ENCODE data around the gene FHAD1.
A peak's percentile ranks its signal among the peaks of the same experiment; 100 is the strongest.
"Not testable (repeated sequence)": the region's sequence is repeated elsewhere in the genome, so short reads cannot be mapped to it uniquely, and the experiment has no call there.

Gene FHAD1

GRCh38 chr1:15276691-15277446 is 29.8 kb downstream of the FHAD1 start:
- DNase-seq (ENCODE audit: low read depth in 2 of 2) = no peak

- no peak for DNase-seq (ENCODE audit: low read depth in 2 of 2)
These were observed 30.4 kb downstream of the FHAD1 start for GRCh38 chr1:15277447-15277838.

- no peak for DNase-seq (ENCODE audit: low read depth in 2 of 2)
These were observed 30.9 kb downstream of the FHAD1 start for GRCh38 chr1:15277933-15278332.

DNA sequence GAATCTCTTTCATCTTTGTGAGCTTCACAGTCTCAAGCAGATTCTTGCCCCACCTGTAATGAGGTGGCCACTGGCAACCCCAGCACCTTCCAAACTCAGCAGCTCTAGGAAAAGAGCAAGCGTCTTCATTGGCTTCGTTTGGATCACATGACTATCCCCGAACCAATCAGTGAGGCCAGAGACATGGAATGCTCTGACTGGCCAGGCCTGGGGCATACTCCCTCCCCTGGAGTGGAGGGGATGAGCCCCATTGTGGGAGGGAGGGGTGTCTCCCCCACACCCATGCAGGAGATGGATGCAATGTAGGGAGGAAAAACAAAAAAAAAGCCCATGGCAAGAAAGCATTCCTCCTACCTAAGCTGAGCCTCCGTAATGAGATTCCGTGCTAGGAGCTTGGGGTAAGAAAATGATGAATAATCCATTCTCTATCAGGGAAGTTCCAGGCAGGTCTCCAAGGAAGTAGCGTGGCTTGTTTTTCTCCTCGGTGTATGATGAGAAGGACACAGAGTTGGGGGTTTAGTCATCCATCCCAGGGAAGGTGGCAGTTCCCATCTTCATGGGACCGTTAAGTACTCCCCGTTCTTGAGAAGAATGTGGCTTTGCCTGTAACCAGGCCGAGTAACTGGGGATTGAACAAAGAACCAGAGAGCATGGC is 32.7 kb downstream of the FHAD1 start:
- DNase-seq (ENCODE audit: low read depth in 2 of 2) = no peak

DNA sequence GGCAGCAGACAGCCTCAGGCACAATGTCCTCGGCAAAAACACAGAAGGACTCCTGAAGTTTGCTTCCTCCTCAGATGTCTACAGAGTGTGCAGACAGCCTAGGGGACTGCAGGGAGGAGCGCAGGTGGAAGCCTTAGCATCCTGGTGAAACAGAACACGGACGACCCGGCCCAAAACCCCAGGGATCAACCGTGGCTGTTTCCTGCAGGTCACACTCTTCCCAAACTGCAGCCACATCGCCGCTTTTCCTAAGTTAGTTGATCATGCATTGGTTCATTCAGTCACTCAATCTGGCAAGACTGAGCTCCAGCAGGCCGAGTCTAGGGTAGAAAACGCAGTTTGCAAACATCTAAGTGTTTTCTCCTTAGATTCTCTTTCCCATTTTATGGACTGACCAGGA is 33.4 kb downstream of the FHAD1 start:
- DNase-seq (ENCODE audit: low read depth in 2 of 2) = no peak

DNA sequence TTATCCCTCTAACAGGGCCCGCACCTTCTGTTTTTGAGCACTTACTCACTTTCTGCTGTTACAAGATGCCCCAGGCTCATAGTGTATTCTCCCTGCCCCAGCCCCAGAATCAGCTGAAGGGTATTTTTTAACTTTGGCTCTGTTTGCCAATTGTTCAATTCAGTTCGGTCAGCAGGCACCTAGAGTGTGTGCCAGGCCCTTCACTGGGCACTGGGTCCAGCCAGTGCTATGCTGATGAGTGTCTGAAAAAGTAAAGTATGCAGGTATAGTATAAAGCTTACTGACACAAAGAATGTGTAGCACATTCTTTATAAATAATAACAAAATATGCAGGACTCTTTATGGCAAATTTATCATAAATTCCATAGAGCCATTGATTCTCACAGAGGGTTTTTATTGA is 35.0 kb downstream of the FHAD1 start:
- DNase-seq (ENCODE audit: low read depth in 2 of 2) = no peak

DNA sequence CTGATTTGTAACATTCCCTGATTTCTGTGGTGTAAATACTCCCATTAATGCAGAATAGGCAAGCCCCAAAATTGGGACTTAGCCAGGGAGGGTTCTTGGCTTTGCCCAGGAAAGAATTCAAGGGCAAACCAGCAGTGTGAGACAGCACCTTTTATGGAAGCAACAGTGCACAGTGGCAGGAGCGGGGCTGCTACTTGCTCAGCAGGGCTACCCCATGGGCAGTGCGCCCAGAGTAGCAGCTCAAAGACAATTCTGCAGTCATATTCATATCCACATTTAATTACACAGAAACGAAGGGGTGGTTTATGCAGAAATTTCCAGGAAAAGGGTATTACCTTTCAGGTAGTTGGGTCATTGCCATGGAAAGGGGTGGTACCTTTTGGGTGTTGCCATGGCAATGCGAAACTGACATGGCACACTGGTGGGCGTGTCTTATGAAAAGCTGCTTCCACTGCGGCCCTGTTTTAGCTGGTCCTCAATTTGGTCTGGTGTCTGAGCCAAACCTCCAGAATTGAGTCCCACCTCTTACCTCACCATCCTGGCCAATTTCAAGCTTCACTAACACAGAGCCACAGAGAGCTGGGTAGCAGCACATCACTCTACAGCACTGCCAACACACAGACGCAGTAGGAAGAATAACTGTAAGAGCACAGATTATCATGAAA is 35.9 kb downstream of the FHAD1 start:
- no peak for DNase-seq (ENCODE audit: low read depth in 2 of 2)

DNA sequence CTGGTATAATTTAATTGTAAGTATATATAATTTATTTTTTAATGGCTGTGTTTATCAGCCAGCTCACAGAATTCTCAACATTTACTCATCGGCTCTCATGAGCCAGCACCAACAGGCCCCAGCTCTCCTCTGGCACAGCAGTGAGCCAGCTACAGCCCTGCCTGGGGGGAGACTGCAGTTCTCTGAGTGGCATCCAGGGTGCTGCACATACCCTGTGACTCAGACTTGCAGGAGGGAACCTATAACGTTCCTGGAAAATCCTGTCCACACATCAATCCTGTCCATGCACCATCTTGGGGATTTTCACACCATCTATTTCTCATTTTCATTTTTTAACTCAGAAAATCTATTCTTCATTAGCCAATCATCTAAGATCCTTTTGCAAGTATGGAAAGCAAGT is 36.5 kb downstream of the FHAD1 start:
- DNase-seq (ENCODE audit: low read depth in 2 of 2) = no peak

GRCh38 chr1:15286452-15286851 is 39.4 kb downstream of the FHAD1 start:
- DNase-seq (ENCODE audit: low read depth in 2 of 2) = no peak

GRCh38 chr1:15287035-15287979 is 40.3 kb downstream of the FHAD1 start:
- no peak for DNase-seq (ENCODE audit: low read depth in 2 of 2)

DNA sequence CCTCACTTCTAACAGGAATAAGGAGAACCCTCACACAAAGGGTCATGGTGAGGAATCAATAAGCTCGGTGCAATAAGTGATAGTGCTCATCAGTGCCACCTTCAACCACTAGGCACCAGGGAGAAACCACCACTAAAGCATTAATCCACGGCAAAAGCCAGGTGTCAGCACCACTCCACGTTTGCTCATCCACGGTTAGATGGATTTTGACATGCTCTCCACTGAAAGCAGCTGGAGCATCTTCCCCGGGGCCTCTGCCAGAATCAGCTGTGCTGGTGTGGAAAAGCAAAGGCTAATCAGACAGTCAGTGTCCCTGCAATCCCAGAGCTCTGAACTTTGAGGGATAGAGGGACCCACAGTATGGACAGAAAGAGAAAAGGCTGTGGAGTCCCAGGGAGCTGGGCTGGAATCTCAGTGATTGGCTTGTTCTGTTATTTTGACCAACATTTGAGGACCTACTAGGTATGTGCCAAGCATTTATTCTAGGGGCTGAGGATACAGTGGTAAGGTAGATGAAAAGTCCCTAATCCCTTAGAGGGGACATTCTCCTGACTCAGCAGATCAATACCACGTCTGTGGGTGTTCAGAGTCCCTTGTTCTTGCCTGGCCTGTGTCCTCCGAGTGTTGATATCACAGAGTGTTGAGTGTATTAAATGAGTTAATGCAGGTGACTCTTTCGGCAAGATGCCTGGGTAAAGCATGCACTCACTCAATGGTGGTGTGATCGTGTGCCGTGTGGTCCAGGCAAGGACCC is 41.3 kb downstream of the FHAD1 start:
- no peak for DNase-seq (ENCODE audit: low read depth in 2 of 2)

DNA sequence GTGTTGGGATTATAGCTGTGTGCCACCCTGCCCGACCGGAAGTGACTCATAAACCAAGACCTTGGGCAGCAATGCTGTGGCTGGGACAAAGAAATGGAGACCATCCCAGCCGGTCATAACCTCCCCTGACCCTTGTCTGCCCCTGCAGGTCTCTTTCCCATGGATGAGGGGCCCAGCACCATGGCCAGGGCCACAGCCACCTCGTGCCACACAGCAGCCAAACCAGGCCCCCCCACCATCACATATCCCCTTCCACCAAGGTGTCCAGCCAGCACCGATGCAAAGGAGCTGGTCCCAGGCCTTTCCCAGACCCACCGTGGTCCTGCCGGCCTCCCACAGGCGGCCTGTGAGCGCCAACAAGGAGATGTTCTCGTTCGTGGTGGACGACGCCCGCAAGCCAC is 42.2 kb downstream of the FHAD1 start:
- DNase-seq (ENCODE audit: low read depth in 2 of 2) = no peak

- peak in 1 of 2 donors; percentile 19 for DNase-seq (ENCODE audit: low read depth in 2 of 2)
These were observed 43.4 kb downstream of the FHAD1 start for GRCh38 chr1:15290382-15290781.

DNA sequence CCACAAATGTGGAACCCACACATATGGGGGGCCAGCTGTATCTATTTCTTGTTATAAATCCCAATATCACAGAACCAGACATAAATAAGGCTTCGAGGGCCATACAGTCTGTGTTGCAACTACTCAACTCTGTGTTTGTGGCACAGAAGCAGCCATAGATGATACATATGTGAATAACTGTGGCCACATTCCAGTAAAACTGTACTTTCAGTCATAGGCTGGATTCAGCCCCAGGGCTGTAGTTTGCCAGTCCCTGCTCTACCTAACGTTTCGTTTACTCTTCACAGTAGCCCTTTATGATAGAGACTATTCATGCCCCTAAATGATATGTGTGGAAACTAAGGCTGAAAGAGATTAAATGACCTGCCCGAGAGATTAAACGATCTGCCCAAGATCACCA is 48.7 kb downstream of the FHAD1 start:
- no peak for DNase-seq (ENCODE audit: low read depth in 2 of 2)

- no peak for DNase-seq (ENCODE audit: low read depth in 2 of 2)
These were observed 49.7 kb downstream of the FHAD1 start for GRCh38 chr1:15296585-15297321.

GRCh38 chr1:15297975-15298374 is 51.0 kb downstream of the FHAD1 start:
- DNase-seq (ENCODE audit: low read depth in 2 of 2) = not testable (repeated sequence)

- DNase-seq (ENCODE audit: low read depth in 2 of 2) = no peak
These were observed 52.2 kb downstream of the FHAD1 start for GRCh38 chr1:15299179-15299578.

GRCh38 chr1:15299806-15300205 is 52.8 kb downstream of the FHAD1 start:
- no peak for DNase-seq (ENCODE audit: low read depth in 2 of 2)

GRCh38 chr1:15303935-15304334 is 56.9 kb downstream of the FHAD1 start:
- DNase-seq (ENCODE audit: low read depth in 2 of 2) = no peak

DNA sequence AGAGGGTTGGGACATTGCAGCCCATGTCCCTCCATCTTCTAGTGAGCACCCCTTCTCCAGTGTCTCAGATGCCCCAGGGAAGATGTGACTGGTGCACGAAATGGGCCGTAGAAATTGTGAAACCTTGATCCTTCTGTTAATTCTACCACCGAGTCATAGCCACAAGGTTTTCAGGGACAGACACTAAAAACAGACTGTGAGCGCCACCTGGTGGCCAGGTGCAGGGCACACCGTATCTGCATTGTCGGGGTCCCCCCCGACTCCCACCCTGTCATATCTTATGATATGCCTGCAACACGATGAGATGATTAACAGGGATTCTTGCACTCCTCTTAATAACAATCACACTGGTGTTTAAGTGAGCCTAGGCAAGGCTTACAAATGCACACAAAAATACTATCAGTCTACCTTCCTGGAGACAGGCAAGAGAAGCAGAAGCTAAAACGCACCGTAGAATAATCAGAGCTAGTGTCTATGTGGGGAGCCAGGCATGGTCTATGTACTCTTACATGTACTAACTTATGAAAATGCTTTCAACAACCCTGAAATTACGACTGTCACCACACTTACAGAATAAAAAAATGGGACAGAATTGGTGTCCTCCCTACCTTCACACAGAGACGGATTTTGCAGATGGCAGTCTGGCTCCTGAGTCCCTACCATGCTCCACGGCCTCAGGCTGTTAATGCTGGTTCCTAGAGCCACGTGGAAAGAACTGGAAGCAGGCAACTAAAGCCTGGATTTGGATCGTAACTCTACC is 57.9 kb downstream of the FHAD1 start:
- DNase-seq (ENCODE audit: low read depth in 2 of 2) = peak; percentile 36 to 64

Data from stimulated activated CD4-positive, alpha-beta T cell treated with anti-CD3 and anti-CD28 coated beads, Interleukin-15, amount 100 ng/mL, for 48 hours (primary cell).